HepG2 (cell line): ENCODE results near the gene TEX14. TPM values are rescaled to one million over a fixed set of nuclear protein-coding genes. Genes with fewer than 3 reads are reported as not detected.

Experiments
- ATAC-seq: fragments of 200-7000 bp; cut with Tn5 transposase; 3 replicates; pipeline ENCODE4 v1.9.1; 2020; ENCODE audit warnings: mild to moderate bottlenecking, moderate library complexity
- BruUV-seq: library from RNA; stranded (reverse); fragments of 400-500 nt; replicated peaks from 2 replicates; lab custom pipeline; 2021; lab: Mats Ljungman, UMichigan
- CTCF ChIA-PET: fragments of 300-600 bp; formaldehyde crosslinking; extraction: SDS; loops from one replicate; lab custom pipeline; 2021; ENCODE audit warnings: low total read pairs, inconsistent platforms, low intra/inter-chr PET ratio; lab: Yijun Ruan, JAX
- POLR2A ChIA-PET: fragments of 350-600 bp; sonication (Branson Sonifier 250); formaldehyde crosslinking; loops from one replicate; lab custom pipeline; 2020; ENCODE audit warnings: antibody characterized with exemption, inconsistent platforms; lab: Yijun Ruan, JAX
- DNase-seq: peaks from one replicate; pipeline ENCODE4 v3.0.0-alpha.2; 2015; ENCODE audit warnings: low spot score
- FAIRE-seq: peaks from 3 replicates; lab custom pipeline; 2011; peaks lifted over from hg19 to GRCh38; lab: Jason Lieb, UNC
- H2AFZ ChIP-seq: one replicate; pipeline ENCODE4 v1.6.1; 2011; ENCODE audit warnings: low read length, inconsistent platforms
- H3K27ac ChIP-seq: fragments of 300-600 bp; 3 replicates; pipeline ENCODE4 v1.8.0; 2011; ENCODE audit warnings: mixed run types, mild to moderate bottlenecking, mixed read lengths, low read length, inconsistent platforms; ENCODE audit not compliant: insufficient read depth; ENCODE audit errors: extremely low read length
- H3K27me3 ChIP-seq, 2 experiments: fragments of 200-600 bp in 1 of 2; 2 replicates in 1 of 2; 3 replicates in 1 of 2; pipeline versions ENCODE4 v1.6.0 to v1.8.0; 2011; ENCODE audit warnings: low read length in 2 of 2, mild to moderate bottlenecking in 2 of 2, moderate library complexity in 2 of 2, inconsistent platforms in 1 of 2; ENCODE audit not compliant: insufficient read depth in 2 of 2, control insufficient read depth in 1 of 2
- H3K36me3 ChIP-seq, 2 experiments: fragments of 200-600 bp in 1 of 2; replicated peaks in 1 of 2; 2 replicates in 1 of 2; 3 replicates in 1 of 2; pipeline versions ENCODE4 v1.5.1 to v1.8.0; 2011; ENCODE audit warnings: low read length in 2 of 2, inconsistent platforms in 1 of 2; ENCODE audit not compliant: insufficient read depth in 2 of 2, control insufficient read depth in 1 of 2
- H3K4me1 ChIP-seq: 2 replicates; pipeline ENCODE4 v1.5.1; 2012; ENCODE audit warnings: low read length, inconsistent platforms; ENCODE audit not compliant: insufficient read depth
- H3K4me2 ChIP-seq: 2 replicates; pipeline ENCODE4 v1.6.0; 2011; ENCODE audit warnings: low read depth, low read length, inconsistent platforms
- H3K4me3 ChIP-seq, 3 experiments: fragments of 200-600 bp in 1 of 3; sonication (generic), shearing (Covaris generic) in 1 of 3; replicated peaks in 1 of 3; 2 replicates each; pipeline ENCODE4 v1.5.1; 2011 to 2016; ENCODE audit warnings: low read length in 3 of 3, inconsistent platforms in 2 of 3, low read depth in 2 of 3, mild to moderate bottlenecking in 2 of 3, control low read depth in 1 of 3, mixed read lengths in 1 of 3; ENCODE audit not compliant: insufficient read depth in 1 of 3
- H3K79me2 ChIP-seq: one replicate; pipeline ENCODE4 v1.6.1; 2011; ENCODE audit warnings: low read length, inconsistent platforms; ENCODE audit not compliant: insufficient read depth
- H3K9ac ChIP-seq: 2 replicates; pipeline ENCODE4 v1.6.0; 2011; ENCODE audit warnings: mild to moderate bottlenecking, low read depth, low read length, inconsistent platforms; ENCODE audit not compliant: insufficient read depth
- H3K9me3 ChIP-seq: 2 replicates; pipeline ENCODE4 v1.5.1; 2012; ENCODE audit warnings: mild to moderate bottlenecking, low read length
- H4K20me1 ChIP-seq: 2 replicates; pipeline ENCODE4 v1.6.0; 2011; ENCODE audit warnings: inconsistent platforms, mild to moderate bottlenecking, low read length, moderate library complexity; ENCODE audit not compliant: insufficient read depth
- CEBPG ChIP-seq: IDR thresholded peaks from 2 replicates; pipeline ENCODE4 v1.6.1; 2016
- CHD4 ChIP-seq: fragments of 200-600 bp; sonication (generic); IDR thresholded peaks from 2 replicates; pipeline ENCODE4 v1.7.0; 2017; ENCODE audit warnings: mild to moderate bottlenecking, low read length, borderline replicate concordance
- DNMT3B ChIP-seq: conservative IDR thresholded peaks from 2 replicates; pipeline ENCODE4 v1.6.1; 2016; ENCODE audit warnings: missing biosample characterization, control low read depth
- MYC ChIP-seq: sonication (generic); formaldehyde crosslinking; IDR thresholded peaks from 2 replicates; pipeline ENCODE4 v1.9.0; 2021; ENCODE audit warnings: missing genetic modification reagents, borderline replicate concordance
- NFYB ChIP-seq: sonication (generic); formaldehyde crosslinking; IDR thresholded peaks from 2 replicates; pipeline ENCODE4 v1.4.0; 2020; ENCODE audit warnings: missing genetic modification reagents
- RORA ChIP-seq: sonication (generic); formaldehyde crosslinking; IDR thresholded peaks from 2 replicates; pipeline ENCODE4 v1.5.0; 2020; ENCODE audit warnings: mild to moderate bottlenecking, missing genetic modification reagents, moderate library complexity
- SAP130 ChIP-seq: IDR thresholded peaks from 2 replicates; pipeline ENCODE4 v1.6.1; 2016; ENCODE audit warnings: low read depth
- STAG1 ChIP-seq: sonication (generic); formaldehyde crosslinking; IDR thresholded peaks from 2 replicates; pipeline ENCODE4 v1.4.0; 2020; ENCODE audit warnings: missing genetic modification reagents
- TAF15 ChIP-seq: fragments of 200-400 bp; formaldehyde crosslinking; IDR thresholded peaks from one replicate; pipeline ENCODE4 v1.6.1; 2018; ENCODE audit warnings: mild to moderate bottlenecking, low read depth, low read length; ENCODE audit not compliant: poor library complexity, severe bottlenecking
- TRIM24 ChIP-seq: sonication (generic); formaldehyde crosslinking; IDR thresholded peaks from 2 replicates; pipeline ENCODE4 v1.8.0; 2022; ENCODE audit warnings: mild to moderate bottlenecking, missing genetic modification reagents
- ZBTB33 ChIP-seq: sonication (generic); formaldehyde crosslinking; IDR thresholded peaks from 2 replicates; pipeline ENCODE4 v1.4.0; 2020; ENCODE audit warnings: missing genetic modification reagents
- ZC3H13 ChIP-seq: sonication (generic); formaldehyde crosslinking; IDR thresholded peaks from 2 replicates; pipeline ENCODE4 v1.8.1; 2023; ENCODE audit warnings: mild to moderate bottlenecking, missing genetic modification reagents, moderate library complexity
- ZFY ChIP-seq: sonication (generic); formaldehyde crosslinking; IDR thresholded peaks from 2 replicates; pipeline ENCODE4 v1.4.0; 2020; ENCODE audit warnings: missing genetic modification reagents
- ZMYM2 ChIP-seq: sonication (generic); formaldehyde crosslinking; IDR thresholded peaks from 2 replicates; pipeline ENCODE4 v1.8.0; 2022; ENCODE audit warnings: mild to moderate bottlenecking, missing genetic modification reagents
- ZMYM3 ChIP-seq: sonication (generic); formaldehyde crosslinking; IDR thresholded peaks from 2 replicates; pipeline ENCODE4 v1.5.1; 2020; ENCODE audit warnings: mild to moderate bottlenecking, missing genetic modification reagents
- ZNF652 ChIP-seq: IDR thresholded peaks from 2 replicates; pipeline ENCODE4 v1.6.1; 2016; ENCODE audit warnings: low read depth, borderline replicate concordance
- WGBS: methylation state at CpG from one replicate; pipeline ENCODE4 v1.1.6; 2017; ENCODE audit warnings: low lambda C conversion rate; 5-methylcytosine and 5-hydroxymethylcytosine counted together
- in situ Hi-C: cut with HindIII; loops from 2 replicates; pipeline ENCODE4 v1.10.0; 2017; ENCODE audit warnings: low pct_unique_long_range_greater_than_20kb; ENCODE audit not compliant: extremely low pct_ligation_motif_present
- intact Hi-C: fragments of 100-400 bp; cut with micrococcal nuclease; formaldehyde crosslinking; loops from one replicate; pipeline ENCODE4 v1.10.0; 2022; ENCODE audit not compliant: unreplicated experiment
- polyA plus RNA-seq, 8 experiments: library from polyadenylated mRNA; depleted of rRNA in 3 of 8; stranded (reverse) in 7 of 8; unstranded in 1 of 8; fragments of >200 nt; fragmentation: Illumina TruSeq in 4 of 8; extraction: Trizol in 4 of 8; gene quantifications; 2 replicates each; pipeline versions ENCODE4 v1.2.1 to v1.2.3, GENCODE V29; 2011 to 2016; ENCODE audit warnings: low read depth in 4 of 8, missing spikeins in 1 of 8, mixed read lengths in 1 of 8; ENCODE audit not compliant: insufficient read depth in 1 of 8
- total RNA-seq, 5 experiments: library from RNA; depleted of rRNA; stranded (reverse); fragments of >200 nt; fragmentation: Illumina TruSeq; extraction: Trizol; gene quantifications; 2 replicates each; pipeline ENCODE4 v1.2.3, GENCODE V29; 2016; ENCODE audit warnings: low read depth in 1 of 5
- TF ChIP-seq, protein P1 (sequence below): sonication (generic); formaldehyde crosslinking; IDR thresholded peaks from 2 replicates; pipeline ENCODE4 v1.4.0; 2020; ENCODE audit warnings: missing genetic modification reagents
- TF ChIP-seq, protein P2 (sequence below), 2 experiments: fragments of 450-650 bp in 1 of 2; sonication (generic) in 1 of 2; formaldehyde crosslinking; IDR thresholded peaks; 2 replicates each; pipeline versions ENCODE4 v1.5.0 to v1.8.0; 2020 to 2022; ENCODE audit warnings: mild to moderate bottlenecking in 1 of 2, missing genetic modification reagents in 1 of 2
- TF ChIP-seq, protein P3 (sequence below): sonication (generic); formaldehyde crosslinking; IDR thresholded peaks from 2 replicates; pipeline ENCODE4 v1.5.0; 2020; ENCODE audit warnings: mild to moderate bottlenecking, missing genetic modification reagents, moderate library complexity

The TEX14 gene
- total and polyA plus RNA-seq, 2 of the 13 experiments (the other 11 are each of a cell fraction or from before 2014, with no cell fraction given): 0.04 to 0.07 TPM

- TF ChIP-seq ZC3H13 (no peak), NFYB (no peak), CHD4 (no peak), ZMYM3 (CRISPR knock-in tag) (no peak), DNMT3B (CRISPR knock-in tag) (0 out of 2 replicates have a peak, but pooled peaks have one; percentile 13)
Observed at GRCh38 chr17:58534901-58535421, 156.9 kb downstream of the TEX14 start (continued).

- H3K4me2 ChIP-seq: peak overlapping the region; percentile 54; the same call in 1 of the 2 replicates
- no peaks in the 10 kb centered on the region for H4K20me1 ChIP-seq
- no peak overlapping the region for H3K27ac ChIP-seq
- no peak overlapping the region for H3K4me3 ChIP-seq
- 25% methylated on average over 3 of the region's 3 CpGs for WGBS
- BruUV-seq: no TSS peak
- POLR2A ChIA-PET: interaction anchor here (2.5 to 7.8 kb wide), 3 partner anchors 15 to 97 kb away, joined by 11 to 73 read pairs (median 56); partner anchors contain the start of gene MTMR4
- ATAC-seq (peak; percentile 28), DNase-seq (peak; percentile 30), FAIRE-seq (peak; percentile 69)
- intact Hi-C loops: loop anchor here (2.0 kb wide), 1 partner anchor 42 kb away; no protein-coding TSS in a partner anchor
- no peaks in the 10 kb centered on the region for H3K36me3 ChIP-seq
- in situ Hi-C loops: loop anchor here (10.0 kb wide), 1 partner anchor 60 kb away; no protein-coding TSS in a partner anchor
- no peak overlapping the region for H3K9ac ChIP-seq
- H3K79me2 ChIP-seq: no peaks in the 10 kb centered on the region
- peaks cover 6 to 41% of the 10 kb centered on the region in 2 experiments; a peak in 3 of 5 replicates for H3K27me3 ChIP-seq
- peaks cover 64% of the 10 kb centered on the region for H3K4me1 ChIP-seq
- no peaks in the 10 kb centered on the region for H3K9me3 ChIP-seq
- CTCF ChIA-PET: no interaction called here
- H2AFZ ChIP-seq: no peak overlapping the region
- peak; percentile 64 for TF ChIP-seq CEBPG (CRISPR knock-in tag)
- TF ChIP-seq MYC (CRISPR knock-in tag): peak; percentile 17; the same call in 1 of the 2 replicates
- peak; percentile 1; the same call in 1 of the 2 replicates for TF ChIP-seq SAP130 (CRISPR knock-in tag)
- peak; percentile 24; the same call in 1 of the 2 replicates for TF ChIP-seq STAG1
- TF ChIP-seq RORA (CRISPR knock-in tag): no peak
- 0 out of 2 replicates have a peak, but pooled peaks have one; percentile 25 for TF ChIP-seq ZMYM2 (CRISPR knock-in tag)
- TF ChIP-seq, protein P1, sequence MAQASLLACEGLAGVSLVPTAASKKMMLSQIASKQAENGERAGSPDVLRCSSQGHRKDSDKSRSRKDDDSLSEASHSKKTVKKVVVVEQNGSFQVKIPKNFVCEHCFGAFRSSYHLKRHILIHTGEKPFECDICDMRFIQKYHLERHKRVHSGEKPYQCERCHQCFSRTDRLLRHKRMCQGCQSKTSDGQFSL (CRISPR knock-in tag): no peak
- 0 out of 2 replicates have a peak, but pooled peaks have one; percentile 41 for TF ChIP-seq TRIM24
- TF ChIP-seq ZFY: peak; percentile 18; the same call in 1 of the 2 replicates
- peak; percentile 89 for TF ChIP-seq ZNF652
- peak; percentile 79; the same call in 1 of the 2 replicates for TF ChIP-seq ZBTB33 (CRISPR knock-in tag)
- TF ChIP-seq, protein P2, sequence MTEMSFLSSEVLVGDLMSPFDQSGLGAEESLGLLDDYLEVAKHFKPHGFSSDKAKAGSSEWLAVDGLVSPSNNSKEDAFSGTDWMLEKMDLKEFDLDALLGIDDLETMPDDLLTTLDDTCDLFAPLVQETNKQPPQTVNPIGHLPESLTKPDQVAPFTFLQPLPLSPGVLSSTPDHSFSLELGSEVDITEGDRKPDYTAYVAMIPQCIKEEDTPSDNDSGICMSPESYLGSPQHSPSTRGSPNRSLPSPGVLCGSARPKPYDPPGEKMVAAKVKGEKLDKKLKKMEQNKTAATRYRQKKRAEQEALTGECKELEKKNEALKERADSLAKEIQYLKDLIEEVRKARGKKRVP (CRISPR knock-in tag; IDR thresholded peaks at IDR 0.05): peak in 1 of 2 experiments; percentile 78; a peak in 1 of 4 replicates
- TF ChIP-seq TAF15: no peak
- TF ChIP-seq, protein P3, sequence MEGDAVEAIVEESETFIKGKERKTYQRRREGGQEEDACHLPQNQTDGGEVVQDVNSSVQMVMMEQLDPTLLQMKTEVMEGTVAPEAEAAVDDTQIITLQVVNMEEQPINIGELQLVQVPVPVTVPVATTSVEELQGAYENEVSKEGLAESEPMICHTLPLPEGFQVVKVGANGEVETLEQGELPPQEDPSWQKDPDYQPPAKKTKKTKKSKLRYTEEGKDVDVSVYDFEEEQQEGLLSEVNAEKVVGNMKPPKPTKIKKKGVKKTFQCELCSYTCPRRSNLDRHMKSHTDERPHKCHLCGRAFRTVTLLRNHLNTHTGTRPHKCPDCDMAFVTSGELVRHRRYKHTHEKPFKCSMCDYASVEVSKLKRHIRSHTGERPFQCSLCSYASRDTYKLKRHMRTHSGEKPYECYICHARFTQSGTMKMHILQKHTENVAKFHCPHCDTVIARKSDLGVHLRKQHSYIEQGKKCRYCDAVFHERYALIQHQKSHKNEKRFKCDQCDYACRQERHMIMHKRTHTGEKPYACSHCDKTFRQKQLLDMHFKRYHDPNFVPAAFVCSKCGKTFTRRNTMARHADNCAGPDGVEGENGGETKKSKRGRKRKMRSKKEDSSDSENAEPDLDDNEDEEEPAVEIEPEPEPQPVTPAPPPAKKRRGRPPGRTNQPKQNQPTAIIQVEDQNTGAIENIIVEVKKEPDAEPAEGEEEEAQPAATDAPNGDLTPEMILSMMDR (CRISPR knock-in tag): peak; percentile 36
Observed at GRCh38 chr17:58534331-58534730, 157.5 kb downstream of the TEX14 start.
